ENCODE results near the gene CMC2. TPM values are rescaled to one million over a fixed set of nuclear protein-coding genes. Genes with fewer than 3 reads are reported as not detected.
A peak's percentile ranks its signal among the peaks of the same experiment; 100 is the strongest.

Gene CMC2
- total and polyA plus RNA-seq, 2 of the 13 experiments (the other 11 are each of a cell fraction or from before 2014, with no cell fraction given): 116 to 129 TPM

DNA sequence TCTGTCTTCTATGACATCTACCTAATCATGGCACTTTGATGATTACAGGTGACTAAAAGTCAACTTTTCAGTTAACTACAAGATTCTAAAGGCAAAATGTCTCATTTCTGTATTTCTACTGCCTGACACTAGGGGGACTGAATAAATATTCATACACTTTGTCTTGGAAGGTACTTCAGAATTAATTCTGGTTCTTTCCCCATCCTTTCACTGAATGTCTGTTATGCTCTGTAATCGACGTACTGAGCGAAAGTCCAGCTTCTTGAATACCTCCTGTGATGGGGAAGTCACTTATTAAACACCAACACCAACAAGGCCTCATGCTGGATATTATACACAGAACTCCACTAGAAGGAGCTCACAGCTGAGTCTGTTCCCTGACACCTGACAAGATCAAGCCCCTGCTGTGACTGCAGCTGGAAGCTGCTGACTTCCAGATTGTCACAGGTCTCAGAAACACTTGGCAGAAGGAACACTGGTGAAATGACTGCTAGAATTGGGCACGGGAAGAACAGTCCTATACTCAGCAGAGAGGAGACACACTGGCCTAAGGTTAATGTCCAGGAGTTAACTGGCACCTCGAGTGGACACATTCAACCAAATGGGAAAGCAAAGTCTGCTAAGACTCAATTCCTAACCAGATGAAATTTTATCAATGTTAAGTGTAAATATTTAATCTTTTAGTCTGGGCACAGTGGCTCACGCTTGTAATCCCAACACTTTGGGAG is 31.9 kb downstream of the CMC2 start:
- Histone ChIP-seq H3K27ac (ENCODE audit: extremely low read length, insufficient read depth, low read length) (no peak overlapping the region), H3K9ac (ENCODE audit: insufficient read depth, low read depth, low read length) (no peak overlapping the region), H3K4me3 (replicated peaks in 1 of 3; ENCODE audit: insufficient read depth in 1 of 3, low read depth in 2 of 3, low read length in 3 of 3) (no peak overlapping the region), H3K4me1 (ENCODE audit: insufficient read depth, low read length) (no peaks in the 10 kb centered on the region), H4K20me1 (ENCODE audit: insufficient read depth, low read length) (no peaks in the 10 kb centered on the region), H3K79me2 (ENCODE audit: insufficient read depth, low read length) (no peaks in the 10 kb centered on the region), H2AFZ (ENCODE audit: low read length) (no peak overlapping the region), H3K27me3 (ENCODE audit: control insufficient read depth in 1 of 2, insufficient read depth in 2 of 2, low read length in 2 of 2) (no peaks in the 10 kb centered on the region), H3K36me3 (replicated peaks in 1 of 2; ENCODE audit: control insufficient read depth in 1 of 2, insufficient read depth in 2 of 2, low read length in 2 of 2) (peaks cover 2 to 29% of the 10 kb centered on the region in 2 experiments; a peak in 4 of 5 replicates), H3K4me2 (ENCODE audit: low read depth, low read length) (no peak overlapping the region), H3K9me3 (ENCODE audit: low read length) (no peaks in the 10 kb centered on the region)
- FAIRE-seq (peak; percentile 60), DNase-seq (ENCODE audit: low spot score) (no peak), ATAC-seq (peak; percentile 71)
- CTCF ChIA-PET (ENCODE audit: low intra/inter-chr PET ratio, low total read pairs): interaction anchor here (1.6 to 2.2 kb wide), 2 partner anchors 30 to 60 kb away, joined by 6 to 12 read pairs; partner anchors contain the start of gene ATMIN
- in situ Hi-C loops (cut with HindIII; ENCODE audit: extremely low pct_ligation_motif_present, low pct_unique_long_range_greater_than_20kb) (no loop called here), intact Hi-C loops (cut with micrococcal nuclease; ENCODE audit: unreplicated experiment) (loop anchor here (2.0 kb wide), 1 partner anchor 32 kb away; the partner anchor contains the start of genes CENPN and CMC2)
- POLR2A ChIA-PET: interaction anchor here (0.6 to 1.1 kb wide), 2 partner anchors 18 to 32 kb away, joined by 3 to 4 read pairs; partner anchors contain the start of genes CENPN and CMC2
- 89% methylated on average over 6 of the region's 6 CpGs for WGBS (ENCODE audit: low lambda C conversion rate)
- BruUV-seq (replicated peaks): no TSS peak
- TF ChIP-seq CTCF (CRISPR knock-in tag; IDR thresholded peaks at IDR 0.05) (peak; percentile 30), SPEN (CRISPR knock-in tag; IDR thresholded peaks at IDR 0.05; ENCODE audit: low read depth) (no peak), ASH2L (IDR thresholded peaks at IDR 0.05; ENCODE audit: insufficient read length, low read depth, low read length) (no peak), RXRB (CRISPR knock-in tag; IDR thresholded peaks at IDR 0.05; ENCODE audit: borderline replicate concordance) (0 out of 2 replicates have a peak, but pooled peaks have one; percentile 8), MAFG (CRISPR knock-in tag; IDR thresholded peaks at IDR 0.05) (no peak), HMG20A (CRISPR knock-in tag; IDR thresholded peaks at IDR 0.05; ENCODE audit: borderline replicate concordance) (peak; percentile 31; the same call in 1 of the 2 replicates), ARID3A (IDR thresholded peaks at IDR 0.05; ENCODE audit: low read depth, low read length) (peak; percentile 49; the same call in 1 of the 2 replicates), KAT2B (IDR thresholded peaks at IDR 0.05; ENCODE audit: borderline replicate concordance, low read depth, low read length) (no peak), ZNF670 (CRISPR knock-in tag; IDR thresholded peaks at IDR 0.05; ENCODE audit: borderline replicate concordance) (0 out of 2 replicates have a peak, but pooled peaks have one; percentile 17), SP140L (CRISPR knock-in tag; IDR thresholded peaks at IDR 0.05; ENCODE audit: borderline replicate concordance) (0 out of 2 replicates have a peak, but pooled peaks have one; percentile 52), REPIN1 (CRISPR knock-in tag; IDR thresholded peaks at IDR 0.05; ENCODE audit: borderline replicate concordance, low read depth) (peak; percentile 55; the same call in 1 of the 2 replicates), TBX2 (CRISPR knock-in tag; IDR thresholded peaks at IDR 0.05; ENCODE audit: borderline replicate concordance) (0 out of 2 replicates have a peak, but pooled peaks have one; percentile 17), MIXL1 (CRISPR knock-in tag; IDR thresholded peaks at IDR 0.05) (0 out of 2 replicates have a peak, but pooled peaks have one; percentile 22)
- TF ChIP-seq, protein P1, sequence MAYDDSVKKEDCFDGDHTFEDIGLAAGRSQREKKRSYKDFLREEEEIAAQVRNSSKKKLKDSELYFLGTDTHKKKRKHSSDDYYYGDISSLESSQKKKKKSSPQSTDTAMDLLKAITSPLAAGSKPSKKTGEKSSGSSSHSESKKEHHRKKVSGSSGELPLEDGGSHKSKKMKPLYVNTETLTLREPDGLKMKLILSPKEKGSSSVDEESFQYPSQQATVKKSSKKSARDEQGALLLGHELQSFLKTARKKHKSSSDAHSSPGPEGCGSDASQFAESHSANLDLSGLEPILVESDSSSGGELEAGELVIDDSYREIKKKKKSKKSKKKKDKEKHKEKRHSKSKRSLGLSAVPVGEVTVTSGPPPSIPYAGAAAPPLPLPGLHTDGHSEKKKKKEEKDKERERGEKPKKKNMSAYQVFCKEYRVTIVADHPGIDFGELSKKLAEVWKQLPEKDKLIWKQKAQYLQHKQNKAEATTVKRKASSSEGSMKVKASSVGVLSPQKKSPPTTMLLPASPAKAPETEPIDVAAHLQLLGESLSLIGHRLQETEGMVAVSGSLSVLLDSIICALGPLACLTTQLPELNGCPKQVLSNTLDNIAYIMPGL (CRISPR knock-in tag; IDR thresholded peaks at IDR 0.05; ENCODE audit: borderline replicate concordance in 1 of 2, low read depth in 1 of 2): peak in 1 of 2 experiments; percentile 26; a peak in 1 of 4 replicates
